DMS153 (cell line): ENCODE measurements around the gene OR4B1.

ENCODE experiments used
- DNase-seq: peaks from one replicate; lab custom pipeline; 2025; lab: John Stamatoyannopoulos, UW

The OR4B1 gene

DNA sequence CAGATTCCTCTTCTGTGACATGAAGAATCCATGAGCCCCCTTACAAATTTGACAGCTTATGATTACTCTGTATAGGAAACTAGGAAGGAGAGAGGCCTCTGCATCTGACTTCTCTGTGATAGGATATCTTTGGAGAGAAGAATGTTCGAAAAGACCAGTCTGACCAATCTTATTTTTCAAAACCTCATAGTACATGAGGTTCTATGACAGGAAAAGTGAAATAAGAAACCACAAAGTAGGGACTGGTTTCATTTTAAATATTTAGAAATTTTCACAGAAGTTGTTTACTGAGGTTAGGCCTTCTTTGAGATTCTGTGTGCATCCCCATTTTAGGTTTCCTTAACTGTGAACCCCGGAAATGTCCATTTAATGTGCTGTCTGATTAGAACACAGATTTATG lies 45.0 kb downstream of the OR4B1 start:
- no peak for DNase-seq

DNA sequence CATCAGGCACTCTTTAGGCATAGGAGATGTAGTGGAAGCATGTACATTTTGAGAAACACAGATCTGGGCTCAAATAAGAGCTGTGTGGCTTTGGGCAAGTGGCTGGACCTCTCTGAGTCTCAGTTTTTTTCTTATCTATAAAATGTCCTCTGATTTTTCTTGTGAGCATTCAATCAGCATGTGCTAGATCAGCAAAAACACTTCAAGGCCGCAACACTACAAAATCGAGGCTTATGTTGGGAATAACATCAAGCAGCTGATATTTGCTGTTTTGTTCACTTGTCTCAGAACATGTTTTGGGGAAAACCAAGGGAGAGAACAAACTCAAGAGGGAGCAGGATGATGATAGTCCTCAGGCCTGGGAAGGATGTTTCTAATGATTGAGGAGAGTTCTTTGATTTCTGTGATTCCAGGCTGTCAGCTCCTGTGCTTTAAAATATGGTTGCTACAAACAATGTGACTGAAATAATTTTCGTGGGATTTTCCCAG lies 46.9 kb downstream of the OR4B1 start, which contains the start of gene OR4X1:
OR4X1 (plus strand) TSS at position 439 of the 489 bp plus-strand sequence; CDS start at position 439, 0 bp downstream.
- no peak for DNase-seq
